Neutrophil (primary cell): Measurements from ENCODE around the gene DENND1A.

ENCODE experiments used
- H3K27ac ChIP-seq: fragments of 200-600 bp; sonication (generic); 2 replicates; pipeline ENCODE4 v1.5.1; 2016; ENCODE audit warnings: mild to moderate bottlenecking, moderate library complexity
- H3K27me3 ChIP-seq: fragments of 200-600 bp; sonication (generic); 2 replicates; pipeline ENCODE4 v1.6.0; 2016; ENCODE audit warnings: mild to moderate bottlenecking
- H3K36me3 ChIP-seq: fragments of 200-600 bp; sonication (generic); 2 replicates; pipeline ENCODE4 v1.5.1; 2017
- H3K4me1 ChIP-seq, 2 experiments: fragments of 200-600 bp in 1 of 2; sonication (generic) in 1 of 2; 1 replicate in 1 of 2; 2 replicates in 1 of 2; pipeline versions ENCODE4 v1.5.1 to v1.6.1; 2013 to 2016; ENCODE audit warnings: low read depth in 1 of 2, low read length in 1 of 2, mild to moderate bottlenecking in 1 of 2, moderate library complexity in 1 of 2; ENCODE audit not compliant: control insufficient read depth in 1 of 2, insufficient read depth in 1 of 2
- H3K4me3 ChIP-seq, 2 experiments: fragments of 200-600 bp in 1 of 2; sonication (generic) in 1 of 2; 1 replicate in 1 of 2; 2 replicates in 1 of 2; pipeline ENCODE4 v1.5.1; 2013 to 2016; ENCODE audit warnings: low read depth in 1 of 2, low read length in 1 of 2, mild to moderate bottlenecking in 1 of 2, moderate library complexity in 1 of 2
- H3K9me3 ChIP-seq: fragments of 200-600 bp; sonication (generic); 2 replicates; pipeline ENCODE4 v1.5.1; 2016
- CTCF ChIP-seq: fragments of 200-600 bp; sonication (generic); IDR thresholded peaks from 2 replicates; pipeline ENCODE4 v1.5.1; 2016; ENCODE audit warnings: antibody characterized with exemption

DENND1A gene

DNA sequence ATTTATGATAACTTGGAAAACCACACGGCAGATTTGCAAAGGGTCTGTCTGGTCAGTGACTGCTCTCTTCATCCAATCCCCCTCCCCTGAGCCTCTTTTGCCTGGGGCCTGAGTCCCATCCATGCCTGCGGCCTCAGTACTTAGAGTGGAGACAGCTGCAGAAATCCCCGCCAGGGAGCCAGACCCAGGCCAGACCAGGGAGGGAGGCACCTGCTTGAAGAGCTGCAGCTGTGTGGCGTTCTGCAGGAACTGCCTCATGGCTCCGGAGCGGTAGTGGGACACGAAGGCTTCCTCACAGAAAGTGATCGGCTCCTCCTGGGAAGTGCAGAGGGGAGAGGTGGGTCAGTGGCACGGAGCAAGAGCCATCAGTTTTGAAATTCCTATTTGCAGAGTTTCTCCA lies 472.3 kb downstream of the DENND1A start:
- H3K4me3 ChIP-seq, result no peak overlapping the region
- H3K27ac ChIP-seq, result no peak overlapping the region
- H3K27me3 ChIP-seq, result no peaks in the 10 kb centered on the region
- peaks cover 2 to 4% of the 10 kb centered on the region in 2 experiments for H3K4me1 ChIP-seq
- no peaks in the 10 kb centered on the region for H3K9me3 ChIP-seq
- TF ChIP-seq CTCF, result no peak
- peaks cover 40% of the 10 kb centered on the region for H3K36me3 ChIP-seq

DNA sequence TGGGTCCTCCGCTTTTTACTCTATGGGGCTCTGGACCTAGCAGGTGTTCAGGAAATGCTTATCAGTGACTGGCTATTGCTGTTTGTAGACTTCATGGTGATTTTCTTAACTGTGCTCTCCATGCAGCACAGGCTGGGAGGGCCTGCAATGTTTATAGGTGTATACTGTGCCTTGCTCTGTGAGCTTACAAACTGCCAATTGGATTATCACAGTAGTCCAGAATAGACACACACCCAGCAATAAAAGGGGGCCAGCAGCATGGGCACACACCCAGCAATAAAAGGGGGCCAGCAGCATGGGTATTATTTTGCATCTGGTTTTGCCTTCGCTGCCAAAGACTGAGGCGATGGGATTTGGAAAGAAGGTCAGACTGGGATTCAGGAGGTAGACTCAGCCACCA lies 473.9 kb downstream of the DENND1A start:
- Histone ChIP-seq H3K9me3 (no peaks in the 10 kb centered on the region), H3K27me3 (no peaks in the 10 kb centered on the region), H3K36me3 (peaks cover 46% of the 10 kb centered on the region), H3K4me1 (peaks cover 4 to 5% of the 10 kb centered on the region in 2 experiments), H3K4me3 (no peak overlapping the region), H3K27ac (no peak overlapping the region)
- no peak for TF ChIP-seq CTCF

GRCh38 chr9:123455187-123455586 lies 474.7 kb downstream of the DENND1A start:
- Histone ChIP-seq H3K36me3 (peaks cover 52% of the 10 kb centered on the region), H3K4me1 (peaks cover 4 to 5% of the 10 kb centered on the region in 2 experiments), H3K27ac (no peak overlapping the region), H3K9me3 (no peaks in the 10 kb centered on the region), H3K27me3 (no peaks in the 10 kb centered on the region), H3K4me3 (no peak overlapping the region)
- no peak for TF ChIP-seq CTCF

DNA sequence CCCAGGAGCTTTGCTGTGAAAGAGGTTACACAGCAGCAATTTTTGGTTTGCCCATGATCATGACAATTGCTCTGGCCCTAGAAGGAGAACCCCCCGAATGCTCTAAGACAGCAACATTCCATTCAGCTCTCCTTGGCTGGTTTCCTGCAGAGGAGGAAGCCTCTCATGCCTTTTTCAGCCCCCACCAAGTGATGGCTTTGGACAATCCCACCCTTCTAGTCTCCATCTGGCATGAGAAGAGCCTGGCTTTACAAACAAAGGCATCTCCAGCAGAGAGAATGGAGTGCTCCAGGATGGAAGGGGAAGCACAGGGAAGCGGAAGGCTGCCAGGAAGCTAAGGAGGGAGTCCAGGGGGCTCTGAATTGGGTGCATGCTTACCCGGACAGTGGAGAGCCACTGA lies 475.6 kb downstream of the DENND1A start:
- peaks cover 4 to 5% of the 10 kb centered on the region in 2 experiments for H3K4me1 ChIP-seq
- H3K27me3 ChIP-seq, result no peaks in the 10 kb centered on the region
- peaks cover 55% of the 10 kb centered on the region for H3K36me3 ChIP-seq
- no peaks in the 10 kb centered on the region for H3K9me3 ChIP-seq
- H3K4me3 ChIP-seq, result no peak overlapping the region
- no peak overlapping the region for H3K27ac ChIP-seq
- no peak for TF ChIP-seq CTCF

GRCh38 chr9:123453831-123454321 lies 476.1 kb downstream of the DENND1A start:
- Histone ChIP-seq H3K27me3 (no peaks in the 10 kb centered on the region), H3K4me1 (peaks cover 4 to 5% of the 10 kb centered on the region in 2 experiments), H3K36me3 (peaks cover 55% of the 10 kb centered on the region), H3K9me3 (no peaks in the 10 kb centered on the region), H3K27ac (no peak overlapping the region), H3K4me3 (no peak overlapping the region)
- TF ChIP-seq CTCF, result no peak
